Activated CD8-positive, alpha-beta T cell treated with anti-CD3 and anti-CD28 coated beads for 36 hours (primary cell): ENCODE results near the gene ADM2. TPM values are rescaled to one million over a fixed set of nuclear protein-coding genes. Genes with fewer than 3 reads are reported as not detected.

Experiments used
- ATAC-seq: fragments of 200-7000 bp; cut with Tn5 transposase; one replicate; pipeline ENCODE4 v1.10.0; 2021; ENCODE audit warnings: mild to moderate bottlenecking, moderate library complexity
- CTCF ChIA-PET: fragments of 350-600 bp; sonication (Branson Sonifier 250); formaldehyde crosslinking; loops from one replicate; lab custom pipeline; 2021; ENCODE audit warnings: antibody characterized with exemption; lab: Charles Lee
- POLR2A ChIA-PET: fragments of 350-600 bp; sonication (Branson Sonifier 250); formaldehyde crosslinking; loops from one replicate; lab custom pipeline; 2021; ENCODE audit warnings: antibody characterized with exemption; lab: Charles Lee
- DNase-seq: peaks from one replicate; pipeline ENCODE4 v3.0.0-alpha.2; 2020
- H3K27ac Mint-ChIP-seq: one replicate; pipeline ENCODE4 v1.8.0; 2021; ENCODE audit warnings: mild to moderate bottlenecking, mixed read lengths
- H3K27me3 Mint-ChIP-seq: one replicate; pipeline ENCODE4 v1.8.0; 2021; ENCODE audit warnings: mixed read lengths
- H3K36me3 Mint-ChIP-seq: one replicate; pipeline ENCODE4 v1.8.0; 2021; ENCODE audit warnings: low read depth, mixed read lengths
- H3K4me1 Mint-ChIP-seq: one replicate; pipeline ENCODE4 v1.8.0; 2021; ENCODE audit warnings: low read depth, mixed read lengths
- H3K4me3 Mint-ChIP-seq: one replicate; pipeline ENCODE4 v1.8.0; 2021; ENCODE audit warnings: mild to moderate bottlenecking, moderate library complexity, mixed read lengths
- H3K9me3 Mint-ChIP-seq: one replicate; pipeline ENCODE4 v1.8.0; 2021; ENCODE audit warnings: mixed read lengths
- intact Hi-C: fragments of 100-400 bp; cut with micrococcal nuclease; formaldehyde crosslinking; loops from one replicate; pipeline ENCODE4 v1.10.0; 2022
- total RNA-seq, 2 experiments: library from RNA; stranded (reverse); gene quantifications; one replicate each; pipeline ENCODE4 v1.2.3, GENCODE V29; 2021
- TF ChIP-seq, protein P1 (sequence below): fragments of 200-600 bp; IDR thresholded peaks from one replicate; pipeline ENCODE4 v1.8.0; 2022; ENCODE audit warnings: antibody characterized with exemption, mild to moderate bottlenecking

Gene ADM2
- total RNA-seq, 2 experiments from 2014 or later, result 5.5 to 6.8 TPM

DNA sequence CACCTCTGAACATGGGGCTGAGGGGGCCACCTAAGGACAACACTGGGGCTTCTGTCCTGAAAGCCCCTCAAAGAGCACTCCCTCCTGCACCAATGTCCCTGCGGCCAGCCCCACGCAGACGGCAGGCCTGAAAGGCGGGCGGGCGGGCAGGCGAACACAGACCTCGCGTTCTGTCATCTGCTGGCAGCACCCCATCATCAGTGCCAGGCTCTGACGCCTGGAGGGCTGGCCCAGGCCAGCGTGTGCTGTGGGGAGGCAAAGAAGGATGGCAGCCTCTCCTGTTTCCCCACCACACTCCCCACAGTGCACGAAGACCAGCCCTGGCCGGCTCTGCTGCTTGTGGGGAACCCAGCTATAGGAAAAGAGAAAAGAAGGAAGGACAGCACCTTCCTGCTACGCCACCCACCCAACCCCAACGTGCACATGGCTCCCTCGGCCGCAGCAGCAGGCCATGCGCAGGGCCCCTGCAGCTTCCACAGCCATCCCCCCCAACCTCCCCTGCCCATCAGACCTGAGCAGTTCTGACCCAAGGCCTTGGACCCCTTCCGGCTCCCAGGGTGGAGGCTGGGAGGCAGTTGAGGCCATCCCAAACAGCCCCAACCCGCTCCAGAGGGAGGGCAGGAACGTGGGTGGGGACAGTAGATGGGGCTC lies 10.0 kb upstream of the ADM2 start:
- Mint-ChIP-seq H3K4me3 (peak overlapping the region; percentile 70), H3K36me3 (peaks cover 11% of the 10 kb centered on the region), H3K27me3 (no peaks in the 10 kb centered on the region), H3K27ac (peak overlapping the region; percentile 95), H3K4me1 (peaks cover 75% of the 10 kb centered on the region), H3K9me3 (no peaks in the 10 kb centered on the region)
- ChIA-PET CTCF (interaction anchor here (1.0 to 3.9 kb wide), 11 partner anchors 13 to 150 kb away, joined by 3 to 15 read pairs (median 6); partner anchors contain the start of genes KLHDC7B and SCO2), POLR2A (interaction anchor here (0.9 to 5.3 kb wide), 8 partner anchors 12 to 69 kb away, joined by 3 to 38 read pairs (median 6); partner anchors contain the start of genes LMF2, NCAPH2 and SCO2)
- ATAC-seq, result no peak
- TF ChIP-seq, protein P1, sequence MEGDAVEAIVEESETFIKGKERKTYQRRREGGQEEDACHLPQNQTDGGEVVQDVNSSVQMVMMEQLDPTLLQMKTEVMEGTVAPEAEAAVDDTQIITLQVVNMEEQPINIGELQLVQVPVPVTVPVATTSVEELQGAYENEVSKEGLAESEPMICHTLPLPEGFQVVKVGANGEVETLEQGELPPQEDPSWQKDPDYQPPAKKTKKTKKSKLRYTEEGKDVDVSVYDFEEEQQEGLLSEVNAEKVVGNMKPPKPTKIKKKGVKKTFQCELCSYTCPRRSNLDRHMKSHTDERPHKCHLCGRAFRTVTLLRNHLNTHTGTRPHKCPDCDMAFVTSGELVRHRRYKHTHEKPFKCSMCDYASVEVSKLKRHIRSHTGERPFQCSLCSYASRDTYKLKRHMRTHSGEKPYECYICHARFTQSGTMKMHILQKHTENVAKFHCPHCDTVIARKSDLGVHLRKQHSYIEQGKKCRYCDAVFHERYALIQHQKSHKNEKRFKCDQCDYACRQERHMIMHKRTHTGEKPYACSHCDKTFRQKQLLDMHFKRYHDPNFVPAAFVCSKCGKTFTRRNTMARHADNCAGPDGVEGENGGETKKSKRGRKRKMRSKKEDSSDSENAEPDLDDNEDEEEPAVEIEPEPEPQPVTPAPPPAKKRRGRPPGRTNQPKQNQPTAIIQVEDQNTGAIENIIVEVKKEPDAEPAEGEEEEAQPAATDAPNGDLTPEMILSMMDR, result no peak
- intact Hi-C loops, result no loop called here
- DNase-seq, result no peak

DNA sequence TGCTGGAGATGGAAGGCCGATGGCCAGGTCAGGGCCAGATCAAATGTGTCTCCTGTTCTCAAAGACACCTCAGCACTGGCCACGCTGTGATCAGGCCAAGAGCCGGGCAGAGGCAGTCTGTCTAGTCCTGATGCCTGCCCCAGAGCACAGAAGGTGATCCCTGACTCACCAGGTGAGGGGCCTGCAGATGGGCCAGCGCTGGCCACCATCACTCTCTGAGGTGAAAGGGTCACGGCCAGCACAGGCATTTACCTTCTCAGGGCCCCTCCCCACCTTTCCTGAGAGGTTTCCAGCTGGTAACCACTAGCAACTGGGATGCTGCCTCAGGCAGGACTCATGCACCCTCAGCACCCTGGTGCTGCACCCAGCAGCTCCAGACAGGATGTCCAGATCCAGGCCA lies 9.4 kb upstream of the ADM2 start:
- TF ChIP-seq, protein P1, result no peak
- H3K4me1 Mint-ChIP-seq, result peaks cover 69% of the 10 kb centered on the region
- no peak for DNase-seq
- H3K36me3 Mint-ChIP-seq, result peaks cover 5% of the 10 kb centered on the region
- H3K27me3 Mint-ChIP-seq, result no peaks in the 10 kb centered on the region
- H3K4me3 Mint-ChIP-seq, result peak overlapping the region; percentile 70
- no peak for ATAC-seq
- ChIA-PET CTCF (interaction anchor here (0.9 to 3.9 kb wide), 7 partner anchors 11 to 149 kb away, joined by 3 to 15 read pairs (median 7); partner anchors contain the start of gene SCO2), POLR2A (interaction anchor here (2.7 to 3.8 kb wide), 2 partner anchors 32 to 53 kb away, joined by 8 to 21 read pairs; partner anchors contain the start of gene SCO2)
- H3K9me3 Mint-ChIP-seq, result no peaks in the 10 kb centered on the region
- intact Hi-C loops, result no loop called here
- peak overlapping the region; percentile 95 for H3K27ac Mint-ChIP-seq

DNA sequence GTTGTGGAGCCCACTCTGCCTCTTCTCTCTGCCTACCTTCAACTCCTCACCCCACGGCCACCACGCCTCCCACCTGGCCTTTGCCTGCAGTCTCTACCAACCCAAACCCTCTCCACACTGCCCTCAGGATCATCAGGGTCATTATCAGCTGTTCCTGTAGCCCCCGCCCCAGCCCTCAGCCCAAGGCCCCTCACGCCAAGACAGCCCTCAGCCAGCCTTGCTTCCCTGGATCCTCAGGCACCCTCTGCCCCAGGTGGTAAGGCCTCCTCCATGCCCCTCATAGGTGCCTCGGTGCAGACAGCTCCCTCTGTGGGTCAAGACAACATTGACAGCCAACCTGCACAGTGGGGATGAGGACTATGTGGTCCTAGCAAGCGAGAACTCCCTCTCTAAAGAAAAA lies 8.3 kb upstream of the ADM2 start:
- TF ChIP-seq, protein P1, result peak; percentile 57
- ChIA-PET POLR2A (interaction anchor here (0.8 to 3.8 kb wide), 10 partner anchors 11 to 281 kb away, joined by 3 to 21 read pairs (median 5); partner anchors contain the start of genes LMF2, NCAPH2 and SCO2), CTCF (interaction anchor here (0.7 to 3.9 kb wide), 13 partner anchors 14 to 148 kb away, joined by 3 to 15 read pairs (median 5); partner anchors contain the start of gene SCO2)
- Mint-ChIP-seq H3K36me3 (peaks cover 5% of the 10 kb centered on the region), H3K4me3 (peak overlapping the region; percentile 99), H3K27me3 (no peaks in the 10 kb centered on the region), H3K9me3 (no peaks in the 10 kb centered on the region), H3K4me1 (peaks cover 62% of the 10 kb centered on the region), H3K27ac (peak overlapping the region; percentile 95)
- intact Hi-C loops, result no loop called here
- DNase-seq (peak; percentile 72), ATAC-seq (peak; percentile 25)

DNA sequence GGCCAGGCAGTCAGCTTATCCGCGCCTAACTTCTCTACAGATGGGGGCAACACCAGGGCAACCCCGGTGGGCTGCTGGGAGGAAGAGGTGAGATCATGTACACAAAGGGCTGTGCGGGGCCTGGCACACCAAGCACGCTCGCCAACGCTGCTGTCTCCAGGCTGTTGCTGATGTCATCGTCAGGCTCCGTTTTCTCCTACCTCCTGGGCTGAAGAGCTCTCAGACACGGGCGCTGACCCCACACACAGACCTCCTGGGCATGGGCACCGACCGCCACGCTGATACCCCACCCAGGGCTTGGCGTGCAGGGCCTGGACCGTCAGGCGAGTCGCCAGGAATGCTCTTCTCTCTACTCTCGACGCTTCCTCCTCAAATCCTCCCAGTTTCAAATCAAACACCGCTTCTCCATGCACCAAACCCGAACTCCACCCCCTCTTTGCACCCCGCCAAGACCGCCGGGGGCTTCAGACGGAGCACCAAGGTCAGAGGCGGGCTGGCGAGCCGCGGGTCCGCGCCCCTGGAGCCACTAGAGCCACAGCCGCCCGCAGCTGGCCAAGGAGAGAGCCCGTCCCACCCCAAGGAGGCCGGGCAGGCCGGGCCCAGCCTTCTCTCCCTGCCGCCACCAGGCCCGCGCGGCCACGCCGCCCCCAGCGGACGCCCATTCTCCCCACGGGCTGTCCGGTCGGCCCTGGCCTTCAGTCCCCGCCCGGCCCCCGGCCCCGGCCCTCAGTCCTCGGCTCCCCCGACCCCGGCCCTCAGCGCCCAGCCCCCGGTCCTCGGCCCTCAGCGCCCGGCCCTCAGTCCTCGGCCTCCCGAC lies 7.3 kb upstream of the ADM2 start:
- ATAC-seq (peak; percentile 18), DNase-seq (peak; percentile 85)
- TF ChIP-seq, protein P1, result no peak
- ChIA-PET POLR2A (interaction anchor here (0.8 to 3.8 kb wide), 11 partner anchors 10 to 282 kb away, joined by 3 to 21 read pairs (median 5); partner anchors contain the start of genes LMF2, NCAPH2 and SCO2), CTCF (interaction anchor here (0.9 to 3.9 kb wide), 11 partner anchors 15 to 147 kb away, joined by 3 to 15 read pairs (median 5); partner anchors contain the start of gene SCO2)
- H3K4me1 Mint-ChIP-seq, result peaks cover 53% of the 10 kb centered on the region
- H3K27ac Mint-ChIP-seq, result peak overlapping the region; percentile 95
- H3K36me3 Mint-ChIP-seq, result peaks cover 1% of the 10 kb centered on the region
- H3K27me3 Mint-ChIP-seq, result no peaks in the 10 kb centered on the region
- no peaks in the 10 kb centered on the region for H3K9me3 Mint-ChIP-seq
- intact Hi-C loops, result no loop called here
- H3K4me3 Mint-ChIP-seq, result peak overlapping the region; percentile 99
